Measurements from ENCODE around the gene UBQLN1. TPM values are rescaled to one million over a fixed set of nuclear protein-coding genes. Genes with fewer than 3 reads are reported as not detected.

Gene UBQLN1
- total RNA-seq, 1 experiment from 2014 or later, result 111 TPM

DNA sequence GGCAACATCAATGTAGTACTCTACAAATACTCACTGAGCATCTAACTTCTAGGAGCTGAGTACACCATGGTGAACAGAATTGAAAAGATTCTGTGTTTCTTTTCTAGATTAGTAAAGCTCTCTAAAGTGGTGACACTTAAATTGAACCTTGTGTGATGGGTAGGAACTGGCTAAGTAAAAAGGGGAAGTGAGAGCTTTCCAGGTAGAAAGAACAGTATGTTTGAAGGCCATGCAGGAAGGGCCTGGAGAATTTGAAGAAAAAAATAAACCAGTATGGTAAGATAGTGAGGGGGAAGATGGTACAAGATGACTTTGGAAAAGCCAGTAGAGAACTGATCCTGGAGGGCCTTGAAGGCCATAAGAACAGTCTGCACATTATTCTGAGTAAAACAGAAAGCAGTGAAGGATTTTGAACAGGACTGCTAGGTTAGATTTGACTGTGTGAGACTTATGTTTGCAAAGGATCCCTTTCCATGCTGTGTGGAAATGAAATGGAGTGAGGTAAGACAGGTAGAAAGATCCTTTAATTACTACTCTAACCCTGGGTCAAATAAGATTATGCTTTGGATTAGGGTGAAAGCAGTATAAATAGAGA, 46.7 kb upstream of the UBQLN1 start:
- Histone ChIP-seq H3K27ac (ENCODE audit: insufficient read length, low read depth, low read length) (no peak overlapping the region), H3K4me2 (ENCODE audit: insufficient read depth, insufficient read length, low read length) (no peak overlapping the region), H3K9ac (ENCODE audit: extremely low read depth, insufficient read length, low read length) (no peak overlapping the region), H2AK5ac (ENCODE audit: insufficient read length, low read length) (no peak overlapping the region), H2BK5ac (ENCODE audit: insufficient read length, low read length) (no peak overlapping the region), H3T11ph (ENCODE audit: low read length) (no peak overlapping the region), H3K27me3 (ENCODE audit: insufficient read depth, low read length) (no peaks in the 10 kb centered on the region), H3K23me2 (ENCODE audit: insufficient read length, low read depth, low read length, poor library complexity, severe bottlenecking) (no peaks in the 10 kb centered on the region), H4K20me1 (ENCODE audit: control insufficient read depth, insufficient read depth, insufficient read length) (no peaks in the 10 kb centered on the region), H2BK120ac (ENCODE audit: low read depth, low read length, poor library complexity, severe bottlenecking) (no peak overlapping the region), H4K8ac (replicated peaks; ENCODE audit: insufficient read length, low read depth, low read length) (no peak overlapping the region), H3K79me2 (ENCODE audit: insufficient read depth, low read length) (no peaks in the 10 kb centered on the region), H2BK15ac (ENCODE audit: low read depth, low read length) (no peak overlapping the region), H3K79me1 (ENCODE audit: insufficient read depth, low read depth, low read length, poor library complexity, severe bottlenecking) (no peaks in the 10 kb centered on the region), H4K91ac (ENCODE audit: insufficient read length, low read depth, low read length) (no peak overlapping the region), H3K9me3 (ENCODE audit: control insufficient read depth, low read depth, low read length) (no peaks in the 10 kb centered on the region), H3K56ac (ENCODE audit: insufficient read length, low read depth, low read length) (no peak overlapping the region), H3K4ac (ENCODE audit: low read depth, low read length) (no peak overlapping the region), H3K14ac (ENCODE audit: insufficient read depth, low read length) (no peak overlapping the region), H3K4me1 (ENCODE audit: insufficient read depth, low read length) (no peaks in the 10 kb centered on the region), H2AFZ (ENCODE audit: low read length) (no peak overlapping the region), H3K23ac (ENCODE audit: insufficient read length, low read depth, low read length) (no peak overlapping the region), H2BK20ac (ENCODE audit: low read depth, low read length, poor library complexity, severe bottlenecking) (no peak overlapping the region), H4K5ac (ENCODE audit: insufficient read length, low read depth, low read length) (no peak overlapping the region), H2BK12ac (ENCODE audit: insufficient read length, low read depth, low read length) (no peak overlapping the region), H3K18ac (ENCODE audit: insufficient read length, low read depth, low read length) (no peak overlapping the region)
- Mint-ChIP-seq H3K4me3 (no peak overlapping the region), H3K27me3 (ENCODE audit: low read depth) (no peaks in the 10 kb centered on the region), H3K36me3 (ENCODE audit: insufficient read depth in 1 of 3, low read depth in 3 of 3) (no peaks in the 10 kb centered on the region), H3K9me3 (no peaks in the 10 kb centered on the region), H3K27ac (0 out of 7 replicates have a peak overlapping the region, but pooled peaks of 1 of the 3 experiments have one; percentile 2), H3K4me1 (no peaks in the 10 kb centered on the region)
- no peak for DNase-seq
- TF ChIP-seq CTCF (conservative IDR thresholded peaks at IDR 0.05), result no peak

Data from H9 (cell line).